Stimulated activated CD8-positive, alpha-beta memory T cell treated with anti-CD3 and anti-CD28 coated beads, Interleukin-4, amount 100 ng/mL, for 1 hour (primary cell): ENCODE results near the gene TMEM184B.

ENCODE experiments used
- DNase-seq, 2 donors: peaks; one replicate each; pipeline ENCODE4 v3.0.0-alpha.2; 2020; ENCODE audit warnings: low read depth in 2 of 2, low spot score in 1 of 2

TMEM184B gene

DNA sequence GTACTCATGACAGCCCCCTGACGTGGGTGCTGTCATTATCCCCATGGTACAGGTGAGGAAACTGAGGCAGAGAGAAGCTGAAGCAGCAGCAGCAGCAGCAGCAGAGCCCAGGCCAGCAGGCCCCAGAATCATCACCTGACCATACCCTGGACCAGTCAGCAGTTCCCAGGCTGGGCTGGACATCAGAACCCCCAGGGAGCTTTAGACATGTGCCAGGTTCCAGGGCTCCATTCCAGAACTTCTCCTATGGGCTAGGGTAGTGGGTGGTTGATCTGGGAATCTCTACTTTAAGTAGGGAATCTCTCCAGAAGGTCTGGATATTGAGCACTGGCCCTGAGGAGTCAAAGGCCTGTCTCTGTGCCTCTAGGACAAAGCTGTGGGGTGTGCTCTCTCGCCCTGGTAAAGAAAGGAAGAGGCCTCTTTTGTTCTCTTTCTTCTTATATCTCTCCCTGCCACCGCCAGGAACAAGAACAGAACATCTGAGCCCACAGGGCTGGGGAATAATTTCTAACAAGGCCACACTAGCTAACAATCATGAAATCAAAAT is 44.4 kb downstream of the TMEM184B start:
- no peak for DNase-seq

DNA sequence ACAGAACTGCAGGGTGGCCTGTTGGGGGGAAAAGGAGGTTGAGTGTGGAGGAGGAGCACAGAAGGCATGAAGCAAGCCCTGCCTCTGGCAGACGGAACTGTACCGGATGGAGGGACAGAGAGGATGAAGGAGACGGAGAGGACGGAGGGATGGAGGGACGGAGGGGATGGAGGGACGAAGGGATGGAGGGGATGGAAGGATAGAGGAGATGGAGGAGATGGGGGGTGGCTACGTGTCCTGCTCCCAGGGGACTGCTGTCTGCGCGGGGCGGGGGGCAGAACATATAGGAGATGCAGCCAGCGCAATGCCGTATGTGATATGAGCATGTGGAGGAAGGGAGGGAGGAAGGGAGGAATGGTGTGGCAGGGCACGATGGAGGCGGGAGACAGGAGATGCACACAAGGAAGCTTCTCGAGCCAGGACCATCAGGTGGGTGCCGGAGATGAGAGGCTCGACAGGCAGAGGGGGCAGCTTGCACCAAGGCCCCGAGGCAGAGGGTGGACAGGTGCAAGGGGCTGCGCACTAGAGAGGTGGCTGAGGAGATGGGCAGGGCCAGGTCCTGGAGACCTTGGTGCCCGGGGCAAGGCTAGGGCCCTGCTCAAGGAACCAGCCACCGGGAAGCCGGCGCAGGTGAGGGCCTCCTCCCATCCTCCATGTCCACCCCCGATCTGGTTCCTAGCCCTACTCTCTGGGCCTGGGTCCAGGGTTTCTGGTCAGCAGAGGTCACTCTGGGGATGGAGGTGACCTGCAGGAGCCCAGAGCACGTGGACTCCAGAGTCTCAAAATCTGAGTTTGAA is 45.8 kb downstream of the TMEM184B start:
- no peak for DNase-seq

DNA sequence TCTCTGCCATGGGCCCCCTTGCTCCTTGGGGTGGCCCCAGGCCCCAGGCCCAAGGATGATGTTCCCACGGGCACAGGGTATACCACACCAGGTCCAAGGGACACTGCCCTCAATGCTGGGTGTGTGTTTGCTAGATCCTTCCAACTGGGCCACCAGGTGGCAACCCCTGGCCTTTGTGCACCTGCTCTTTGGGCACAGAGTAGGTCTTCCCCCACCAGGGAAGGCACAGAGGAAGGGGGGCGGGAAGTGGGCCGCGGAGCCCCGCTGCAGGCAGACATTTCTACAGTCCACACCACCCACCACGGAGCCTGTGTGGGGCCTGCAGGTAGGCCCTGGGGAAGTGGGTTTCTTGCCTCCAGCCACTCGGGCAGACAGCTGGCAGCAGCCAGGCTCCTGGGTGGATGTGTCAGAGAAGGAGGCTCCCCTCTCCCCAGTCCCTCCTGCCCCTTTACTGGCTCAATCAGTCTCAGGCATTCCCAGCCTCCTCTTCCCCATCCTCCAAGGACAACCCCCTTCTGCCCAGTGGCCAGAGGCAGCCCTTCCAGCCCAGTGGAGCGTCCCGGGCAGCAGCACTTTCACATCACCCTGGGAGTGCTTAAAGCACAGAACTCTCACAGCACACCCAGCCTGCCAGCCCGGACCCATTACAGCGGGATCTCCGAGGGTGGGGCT is 49.4 kb downstream of the TMEM184B start:
- no peak for DNase-seq

DNA sequence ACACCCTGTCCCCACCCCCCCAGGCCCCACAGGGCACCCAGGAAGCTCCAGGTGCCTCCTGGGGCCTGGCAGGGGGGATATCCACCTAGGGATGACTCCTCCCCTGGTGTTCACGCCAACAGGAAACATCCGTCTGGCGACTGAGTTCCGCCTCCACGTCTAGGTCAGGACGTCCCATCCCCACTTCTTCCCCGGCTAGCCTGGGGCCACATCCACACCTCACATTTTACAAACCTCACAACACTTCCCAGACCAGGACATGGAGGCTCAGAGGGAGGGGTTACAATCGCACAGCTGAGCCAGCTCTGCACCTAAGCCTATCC is 50.1 kb downstream of the TMEM184B start:
- DNase-seq, result no peak

DNA sequence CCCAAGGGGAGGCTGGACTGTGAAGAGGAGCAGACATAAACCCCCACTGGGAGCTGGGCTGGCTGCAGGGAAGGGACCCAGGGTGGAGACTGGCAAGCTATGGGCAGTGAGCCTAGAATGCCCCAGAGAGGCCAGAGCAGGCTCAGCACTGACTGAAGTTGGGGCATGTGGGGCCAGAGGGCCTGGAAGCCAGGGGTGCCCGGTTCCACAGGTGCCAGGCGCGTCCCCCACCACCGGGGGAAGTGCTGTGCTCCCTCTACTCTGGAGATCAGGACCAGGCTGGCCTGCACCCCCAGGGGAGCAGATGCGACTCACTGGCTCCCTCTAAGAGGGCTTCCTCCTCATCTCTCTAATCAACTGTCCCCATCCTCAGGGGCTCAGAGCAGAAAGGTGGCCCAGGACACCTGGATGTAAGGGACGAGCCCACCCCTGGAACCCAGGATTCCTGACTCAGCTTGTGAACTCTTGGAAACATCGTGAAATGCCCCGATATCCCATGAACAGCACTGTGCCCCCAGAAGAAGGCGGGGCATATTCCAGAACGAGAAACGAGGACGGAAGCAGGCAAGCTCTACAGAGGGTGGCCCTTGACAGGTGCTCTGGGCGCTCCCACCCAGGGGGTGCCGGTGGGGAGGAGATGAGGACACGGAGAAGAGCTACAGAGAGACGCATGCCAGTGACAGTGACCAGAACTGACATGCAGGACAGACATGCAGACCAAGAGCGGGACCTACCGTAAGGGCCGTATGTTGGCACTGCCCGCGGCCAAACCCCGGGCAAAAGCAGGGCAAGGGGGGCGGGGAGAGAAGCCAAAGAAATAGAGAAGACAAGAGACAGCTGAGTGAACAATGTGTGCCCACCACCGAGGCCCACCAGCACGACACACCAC is 50.7 kb downstream of the TMEM184B start:
- DNase-seq, result no peak

DNA sequence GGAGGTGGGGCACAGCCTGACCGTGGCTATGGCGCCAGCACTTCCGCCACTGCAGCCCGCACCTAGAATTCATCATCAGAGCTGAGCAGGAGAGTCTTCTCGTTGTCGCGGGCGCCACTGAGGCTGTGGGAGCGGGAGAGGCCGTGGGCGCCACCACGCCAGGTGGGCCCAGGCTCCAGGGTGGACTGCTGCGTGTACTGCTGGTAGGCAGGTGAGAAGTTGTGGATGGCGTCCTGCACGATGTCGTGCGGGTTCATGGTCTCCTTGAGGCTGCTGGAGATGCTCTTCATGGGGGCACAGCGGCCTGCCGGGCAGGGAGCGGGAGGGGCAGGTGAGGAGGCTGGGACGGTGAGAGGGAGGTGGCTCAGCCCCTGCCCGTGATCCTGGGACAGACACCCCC is 51.4 kb downstream of the TMEM184B start:
- no peak for DNase-seq

DNA sequence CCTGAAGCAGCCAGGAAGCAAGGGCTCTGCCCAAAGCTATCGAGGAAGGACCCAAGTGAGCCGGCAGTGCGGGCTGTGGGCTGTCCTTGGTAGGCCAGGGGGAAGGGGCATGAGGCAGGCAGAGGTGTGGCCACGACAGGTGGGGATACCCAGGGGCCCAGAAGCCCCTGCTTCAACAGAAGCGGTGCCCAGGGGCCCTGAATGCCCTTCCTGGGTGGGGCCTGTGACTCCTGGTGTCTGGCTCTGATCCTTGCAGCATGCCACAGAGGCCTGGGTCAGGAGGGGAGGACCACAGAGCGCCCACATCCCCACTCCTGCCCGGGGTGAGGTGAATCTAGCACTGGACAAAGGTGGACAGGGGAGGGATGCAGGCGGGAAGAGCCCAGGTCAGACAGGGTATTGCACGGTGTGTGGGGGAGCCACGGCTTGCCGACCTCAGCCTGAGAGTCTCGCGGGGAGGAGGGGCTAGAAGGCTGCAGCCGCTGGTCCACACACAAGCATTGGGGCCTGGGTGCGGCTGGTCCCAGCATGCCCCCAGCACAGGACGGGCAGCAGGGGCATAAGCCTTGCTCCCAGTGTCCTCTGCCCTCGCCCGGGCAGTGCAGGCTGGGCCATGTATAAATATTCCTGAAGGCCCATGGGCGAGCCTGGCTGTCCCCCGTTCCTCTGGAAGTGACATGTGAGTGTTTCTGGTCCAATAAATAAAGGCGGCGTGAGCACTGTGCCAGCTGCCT is 52.0 kb downstream of the TMEM184B start:
- no peak for DNase-seq

DNA sequence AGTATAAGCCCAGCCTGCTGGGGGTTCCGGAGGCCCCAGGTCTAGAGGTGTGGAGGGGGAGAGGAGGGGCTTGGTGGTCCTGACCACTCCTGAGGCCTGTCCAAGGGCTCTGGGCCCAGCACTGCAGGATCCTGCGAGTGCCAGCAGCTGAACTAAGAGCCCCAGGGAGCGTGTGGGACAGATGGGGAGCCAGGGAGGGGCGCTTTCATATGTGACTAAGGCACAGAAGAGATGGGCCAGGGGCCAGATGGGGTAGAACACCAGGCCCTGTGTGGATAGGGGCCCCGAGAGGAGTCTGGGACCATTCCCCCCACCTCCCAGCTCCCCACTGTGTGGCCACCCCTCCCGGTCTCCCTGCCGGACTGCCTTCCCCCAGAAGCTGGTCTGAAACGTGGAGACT is 52.6 kb downstream of the TMEM184B start:
- no peak for DNase-seq

DNA sequence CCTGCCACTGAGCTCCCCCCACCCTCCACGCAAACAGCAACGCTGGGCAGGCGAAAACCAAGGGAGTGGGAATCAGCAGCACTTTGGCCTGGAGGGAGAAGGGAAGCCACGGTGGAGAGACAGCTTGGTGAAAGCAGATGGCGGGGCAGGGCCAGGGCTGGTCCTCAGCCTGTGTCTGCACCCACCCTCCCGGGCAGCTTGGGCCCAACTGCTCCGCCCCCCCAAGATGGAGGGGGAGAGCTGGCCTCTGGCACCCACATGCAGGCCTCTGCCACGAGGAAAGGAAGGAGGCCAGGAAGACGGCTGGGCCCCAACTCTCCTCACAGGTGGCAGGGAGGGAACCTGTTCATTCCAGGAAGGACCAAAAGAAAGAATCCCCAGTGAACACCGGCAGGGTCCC is 53.2 kb downstream of the TMEM184B start:
- DNase-seq, result no peak

DNA sequence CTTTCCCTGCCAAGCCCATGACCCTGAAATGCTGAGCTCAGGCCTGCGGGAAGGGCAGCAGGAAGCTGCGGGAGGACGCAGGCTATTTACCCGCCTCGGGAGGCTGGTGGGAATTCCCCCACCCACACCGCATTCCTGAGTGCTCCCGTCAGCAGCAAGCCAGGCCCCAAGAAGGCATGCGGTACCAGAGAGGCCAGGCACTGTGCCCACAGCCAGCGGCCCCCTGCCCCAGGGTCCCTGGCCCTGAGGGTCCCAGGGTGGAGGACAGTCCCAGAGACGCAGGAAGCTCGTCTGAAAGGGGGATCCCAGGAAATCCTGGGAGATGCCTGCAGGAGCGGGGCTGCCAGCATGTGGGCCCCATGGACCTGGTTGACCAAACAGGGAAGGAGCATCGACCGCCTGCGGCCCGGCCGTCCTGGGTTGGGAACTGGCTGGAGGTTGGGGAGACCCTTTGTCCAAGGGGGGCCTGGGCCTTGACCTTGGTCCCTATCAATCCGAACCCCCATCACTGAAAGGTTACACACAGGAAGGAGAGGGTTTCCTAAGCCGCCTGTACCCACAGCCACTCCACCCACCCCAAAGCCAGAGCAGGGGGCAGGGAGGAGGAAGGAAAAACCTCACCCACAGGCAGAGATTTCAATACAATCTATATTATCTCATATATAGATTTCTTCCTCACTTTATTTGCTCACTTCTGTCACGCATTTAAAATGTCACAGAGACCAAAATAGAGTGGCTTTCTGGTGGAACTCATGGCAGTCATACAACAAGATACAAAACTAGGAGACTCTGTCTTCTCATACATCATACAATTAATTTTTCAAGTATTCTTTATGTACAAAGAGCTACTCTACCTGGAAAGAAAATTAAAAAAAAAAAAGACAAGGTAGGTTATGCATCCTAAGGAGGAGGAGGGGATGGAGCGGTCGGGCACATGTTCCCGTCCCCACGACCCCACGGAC is 53.9 kb downstream of the TMEM184B start:
- DNase-seq, result no peak

DNA sequence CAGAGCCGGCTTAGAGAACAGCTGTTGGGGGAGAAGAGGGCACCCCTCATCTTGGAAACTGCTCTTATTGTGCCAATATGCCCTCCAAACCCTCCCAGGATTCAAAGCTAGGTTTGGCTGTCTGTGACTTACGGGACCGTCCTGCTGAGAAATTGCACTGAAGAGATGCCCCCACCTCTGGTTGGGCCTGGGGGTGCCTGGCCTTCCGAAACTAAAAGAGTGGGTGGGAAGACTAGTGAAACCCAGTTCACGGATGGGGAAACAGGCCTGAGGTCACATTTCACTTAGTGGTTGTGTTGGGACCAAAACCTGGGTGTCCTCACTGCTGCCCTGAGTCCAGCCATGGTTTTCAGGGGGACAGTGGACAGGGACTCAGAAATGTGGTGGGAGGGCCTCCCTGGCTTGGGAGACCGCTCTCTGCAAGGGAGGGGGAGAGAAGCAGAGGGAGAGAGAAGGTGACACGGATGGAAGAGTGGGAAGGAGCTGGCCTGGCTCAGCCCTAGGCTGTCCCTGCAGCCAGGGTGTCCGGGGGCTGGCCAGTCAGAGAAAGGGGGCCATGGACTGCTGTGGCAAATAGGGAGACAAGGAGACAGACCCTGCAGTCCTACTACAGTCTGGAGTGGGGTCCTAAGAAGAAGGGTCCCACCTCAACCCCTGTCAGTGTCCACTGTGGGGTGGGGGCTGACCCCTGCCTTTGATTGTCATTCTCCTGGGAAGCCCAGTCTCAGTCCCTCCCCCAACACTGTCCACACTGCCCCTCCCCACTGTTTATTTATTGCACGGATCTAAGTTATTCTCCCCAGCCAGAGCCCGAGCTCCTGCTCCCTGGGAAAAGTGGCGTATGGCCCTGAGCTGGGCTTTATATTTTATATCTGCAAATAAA is 57.4 kb downstream of the TMEM184B start:
- DNase-seq, result no peak

DNA sequence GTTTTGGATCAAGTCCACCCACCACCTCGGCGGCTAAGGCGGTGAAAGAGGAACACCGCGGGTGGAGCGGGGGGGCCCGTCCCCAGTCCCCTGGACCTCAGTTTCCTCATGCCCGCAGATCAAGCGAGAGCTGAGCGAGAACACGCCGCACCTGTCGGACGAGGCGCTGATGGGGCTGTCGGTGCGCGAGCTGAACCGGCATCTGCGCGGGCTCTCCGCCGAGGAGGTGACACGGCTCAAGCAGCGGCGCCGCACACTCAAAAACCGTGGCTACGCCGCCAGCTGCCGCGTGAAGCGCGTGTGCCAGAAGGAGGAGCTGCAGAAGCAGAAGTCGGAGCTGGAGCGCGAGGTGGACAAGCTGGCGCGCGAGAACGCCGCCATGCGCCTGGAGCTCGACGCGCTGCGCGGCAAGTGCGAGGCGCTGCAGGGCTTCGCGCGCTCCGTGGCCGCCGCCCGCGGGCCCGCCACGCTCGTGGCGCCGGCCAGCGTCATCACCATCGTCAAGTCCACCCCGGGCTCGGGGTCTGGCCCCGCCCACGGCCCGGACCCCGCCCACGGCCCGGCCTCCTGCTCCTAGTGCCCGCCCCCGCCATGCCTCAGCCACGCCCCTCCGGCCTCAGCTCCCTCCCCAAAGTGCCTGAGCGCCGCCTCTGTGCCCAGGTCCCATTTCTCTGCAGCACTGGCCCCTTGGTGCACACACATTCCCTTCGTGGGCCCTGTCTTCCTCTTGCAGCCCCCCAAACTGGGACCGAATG is 58.3 kb downstream of the TMEM184B start:
- DNase-seq, result no peak

DNA sequence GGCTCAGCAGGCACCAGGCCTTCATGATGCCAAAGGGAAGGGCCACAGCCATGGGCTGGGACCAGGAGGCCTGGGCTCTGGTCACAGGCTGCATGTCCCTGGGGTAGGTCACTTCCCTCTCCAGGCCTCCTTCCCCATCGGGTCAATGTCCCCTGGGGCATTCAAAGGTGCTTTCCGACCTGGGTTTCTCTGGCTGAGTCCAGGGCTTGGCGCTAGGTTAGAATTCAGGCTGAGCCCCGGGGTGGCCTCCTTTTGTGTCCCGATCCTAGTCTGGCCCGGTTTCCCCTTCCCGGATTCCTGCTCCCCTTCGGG is 58.9 kb downstream of the TMEM184B start:
- no peak for DNase-seq

DNA sequence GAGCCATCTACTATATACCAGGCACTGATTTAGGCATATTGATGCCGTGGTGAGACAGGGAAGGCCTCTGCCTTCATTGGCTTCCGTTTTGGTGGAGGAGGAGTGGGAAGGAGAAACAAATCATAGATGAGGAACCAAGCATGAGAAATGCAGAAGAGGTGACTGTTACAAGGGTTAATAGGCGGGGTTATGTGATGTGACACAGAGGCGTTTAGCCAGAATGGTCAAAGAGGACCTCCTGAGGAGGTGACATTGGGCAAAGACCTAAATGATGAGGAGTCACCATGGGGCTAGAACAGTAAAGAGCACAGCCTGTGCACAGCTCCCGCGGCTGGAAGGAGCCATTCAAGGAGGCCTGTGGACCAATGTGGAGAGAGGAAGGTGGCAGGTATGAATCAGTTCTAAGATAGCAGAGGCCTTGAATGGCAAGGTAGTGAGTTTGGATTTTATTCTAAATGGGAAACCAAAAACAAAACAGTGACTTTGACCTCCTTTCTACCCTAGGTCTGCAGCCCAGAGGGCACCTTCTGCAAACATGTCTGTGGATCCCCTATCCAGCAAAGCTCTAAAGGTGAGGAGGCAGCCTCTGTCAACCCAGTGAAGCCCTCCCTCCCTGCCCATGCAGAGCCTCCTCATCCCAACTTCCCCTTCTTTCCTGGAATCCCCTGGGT is 59.4 kb downstream of the TMEM184B start:
- DNase-seq, result no peak

DNA sequence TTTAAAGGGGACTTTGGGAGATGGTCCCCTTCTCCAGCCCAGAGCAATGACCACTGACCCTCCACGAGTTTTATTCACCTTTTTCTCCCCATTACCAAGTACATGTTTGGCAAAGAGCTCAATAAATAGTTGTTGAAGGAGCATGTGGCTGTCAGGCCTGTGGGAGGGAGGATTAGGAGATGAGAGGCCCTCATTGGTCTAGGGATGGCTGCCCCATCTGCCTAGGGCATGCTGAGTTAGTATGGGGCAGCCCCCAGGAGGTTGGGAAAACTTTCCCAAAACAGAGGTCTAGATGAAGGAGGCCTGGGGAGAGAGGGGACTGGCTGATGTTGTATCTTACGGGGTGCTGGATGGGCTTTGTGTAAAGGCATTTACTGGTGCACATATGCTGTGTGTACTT is 60.4 kb downstream of the TMEM184B start:
- DNase-seq, result no peak

DNA sequence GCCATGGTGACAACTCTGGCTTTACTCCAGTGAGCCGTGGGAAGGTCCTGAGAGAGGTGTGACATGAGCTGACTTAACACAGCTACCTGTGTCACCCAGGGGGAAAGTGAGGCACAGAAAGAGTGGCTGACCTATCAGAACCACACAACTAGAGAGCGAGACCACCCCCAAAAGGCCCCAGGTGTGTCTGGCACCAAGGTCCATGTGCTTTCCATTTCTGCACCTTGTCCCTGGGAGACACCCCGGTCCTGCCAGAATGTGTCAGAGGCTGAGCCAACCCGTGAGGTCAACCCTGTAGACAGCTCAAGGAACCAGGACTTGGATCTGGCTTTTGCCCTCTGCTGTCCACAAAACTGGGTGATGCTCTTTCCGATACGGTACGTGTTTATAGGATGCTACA is 61.3 kb downstream of the TMEM184B start:
- DNase-seq, result no peak

DNA sequence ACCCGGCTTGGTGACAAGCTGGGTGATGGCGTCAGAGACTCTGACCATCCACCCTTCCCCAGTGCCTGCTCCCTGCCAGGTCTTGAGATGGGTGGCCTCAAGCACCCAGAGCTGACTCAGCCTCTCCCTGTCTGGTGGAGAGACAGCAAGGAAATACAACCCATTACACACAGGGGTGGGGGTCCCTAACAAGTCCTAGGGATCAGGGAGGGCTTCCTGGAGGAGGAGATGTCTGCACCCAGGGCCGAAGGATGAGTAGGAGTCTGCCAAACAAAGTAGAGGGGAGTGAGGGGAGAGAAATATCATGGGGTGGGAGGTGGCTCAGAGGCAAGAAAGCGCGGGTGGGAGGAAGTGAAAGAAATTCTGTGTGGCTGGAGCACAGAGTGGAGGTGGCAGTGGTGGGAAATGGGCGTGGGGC is 64.2 kb downstream of the TMEM184B start:
- no peak for DNase-seq

DNA sequence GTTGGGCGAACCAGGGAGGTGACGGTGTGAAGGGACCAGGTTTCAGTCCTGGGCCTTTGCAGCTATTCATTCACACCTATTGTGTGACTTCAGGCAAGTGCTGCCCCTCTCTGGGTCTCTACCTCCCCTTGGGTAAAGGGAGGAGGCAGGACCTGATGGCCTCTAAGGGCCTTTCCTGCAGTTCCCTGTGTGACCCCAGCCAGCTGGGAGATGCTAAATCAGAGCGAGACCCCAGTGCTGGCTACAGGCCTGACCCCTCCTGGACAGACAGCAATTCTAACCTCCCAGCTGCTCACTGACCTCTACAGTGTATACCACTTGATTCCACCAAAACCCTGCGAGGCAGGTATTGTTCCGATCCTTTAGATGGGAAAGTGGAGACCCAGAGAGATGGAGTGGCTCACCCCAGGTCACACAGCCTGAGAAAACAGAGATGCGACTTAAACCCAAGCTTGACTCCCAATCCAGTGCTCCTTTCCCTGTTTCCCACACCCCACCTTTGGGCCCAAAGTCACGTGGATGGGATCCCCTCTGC is 64.8 kb downstream of the TMEM184B start:
- DNase-seq, result no peak
